Stimulated activated CD4-positive, alpha-beta T cell treated with anti-CD3 and anti-CD28 coated beads, TNF-alpha, amount 100 ng/mL, for 24 hours (primary cell): ENCODE measurements around the gene ZXDA.

Experiments used
- DNase-seq, 3 experiments: peaks; one replicate each; pipeline ENCODE4 v3.0.0-alpha.2; 2020; ENCODE audit warnings: low read depth in 3 of 3

ZXDA gene

DNA sequence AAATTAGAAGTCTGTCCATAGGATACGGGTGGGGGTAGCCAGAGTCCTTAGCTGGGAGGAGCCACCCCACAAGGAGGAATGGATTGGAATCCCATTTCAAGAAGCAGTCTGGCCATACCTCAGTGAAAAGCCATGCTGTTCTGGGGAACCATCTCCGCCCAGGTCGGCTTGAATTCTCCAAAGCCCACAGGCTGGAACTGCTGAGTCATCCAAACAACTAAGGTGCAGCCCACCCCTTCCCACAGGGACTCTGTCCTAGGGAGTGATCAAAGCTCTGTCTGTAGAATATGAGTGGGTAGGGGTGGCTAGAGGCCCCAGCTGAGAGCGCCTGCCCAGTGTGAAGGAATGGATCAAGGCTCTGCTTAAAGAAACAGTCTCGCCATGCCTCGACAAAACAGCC lies 38.8 kb downstream of the ZXDA start:
- no peak for DNase-seq
